Erythroblast (primary cell): ENCODE measurements around the gene COPZ1.

ENCODE experiments used
- DNase-seq, 2 experiments: peaks; one replicate each; lab custom pipeline; 2025; lab: John Stamatoyannopoulos, UW
- GATA1 ChIP-seq: IDR thresholded peaks from 2 replicates; pipeline ENCODE4 v1.6.1; 2011; ENCODE audit warnings: low read depth, mild to moderate bottlenecking, control low read depth, low read length, moderate library complexity
- POLR2A ChIP-seq: IDR thresholded peaks from 2 replicates; pipeline ENCODE4 v1.6.1; 2011; ENCODE audit warnings: mild to moderate bottlenecking, low read length

The COPZ1 gene

GRCh38 chr12:54377797-54378515 is 53.0 kb downstream of the COPZ1 start:
- TF ChIP-seq GATA1: no peak
- TF ChIP-seq POLR2A: no peak
- no peak for DNase-seq

GRCh38 chr12:54378796-54379397 is 54.0 kb downstream of the COPZ1 start:
- no peak for TF ChIP-seq GATA1
- no peak for TF ChIP-seq POLR2A
- DNase-seq: peak in 1 of 2 experiments; percentile 20

- no peak for TF ChIP-seq GATA1
- peak; percentile 82 to 92 for DNase-seq
These were observed 54.7 kb downstream of the COPZ1 start for GRCh38 chr12:54379398-54380201.

GRCh38 chr12:54381136-54381535 is 56.2 kb downstream of the COPZ1 start:
- no peak for DNase-seq
- TF ChIP-seq POLR2A (no peak), GATA1 (no peak)

GRCh38 chr12:54383041-54383609 is 58.2 kb downstream of the COPZ1 start:
- peak in 1 of 2 experiments; percentile 23 for DNase-seq
- TF ChIP-seq GATA1 (no peak), POLR2A (no peak)

GRCh38 chr12:54384591-54385041 is 59.7 kb downstream of the COPZ1 start, which contains the start of gene ZNF385A:
Gene ZNF385A (minus strand): TSS chr12:54384733. CDS start chr12:54384514, 219 bp downstream.
- DNase-seq: no peak
- TF ChIP-seq POLR2A (no peak), GATA1 (no peak)

GRCh38 chr12:54385251-54385914 is 60.5 kb downstream of the COPZ1 start:
- TF ChIP-seq POLR2A (no peak), GATA1 (no peak)
- no peak for DNase-seq

- TF ChIP-seq GATA1 (no peak), POLR2A (no peak)
- no peak for DNase-seq
These were observed 61.6 kb downstream of the COPZ1 start for GRCh38 chr12:54386403-54387113.

GRCh38 chr12:54387114-54387467 is 62.2 kb downstream of the COPZ1 start:
- no peak for TF ChIP-seq GATA1
- TF ChIP-seq POLR2A: no peak
- DNase-seq: no peak

- TF ChIP-seq GATA1 (no peak), POLR2A (no peak)
- DNase-seq: no peak
These were observed 63.6 kb downstream of the COPZ1 start for GRCh38 chr12:54388237-54389133.

GRCh38 chr12:54389134-54389508 is 64.2 kb downstream of the COPZ1 start:
- DNase-seq: no peak
- TF ChIP-seq GATA1: no peak
- no peak for TF ChIP-seq POLR2A
